WI38 (cell line): ENCODE results near the gene IPO11.

Experiments
- H3K4me3 ChIP-seq: 2 replicates; pipeline ENCODE4 v1.5.1; 2011; ENCODE audit warnings: low read depth, mild to moderate bottlenecking, control low read depth, low read length
- CTCF ChIP-seq: IDR thresholded peaks from 2 replicates; pipeline ENCODE4 v1.5.1; 2012; ENCODE audit warnings: low read depth, mild to moderate bottlenecking, control low read depth, low read length

The IPO11 gene

GRCh38 chr5:62412549-62413329 lies at the start of gene IPO11:
Gene IPO11 (plus strand): TSS chr5:62412763. CDS start chr5:62437280, 24,517 bp downstream.
- peak within 1 kb of the TSS; percentile 89 for H3K4me3 ChIP-seq
- no peak for TF ChIP-seq CTCF

GRCh38 chr5:62369039-62369438 lies 43.5 kb upstream of the IPO11 start:
- TF ChIP-seq CTCF = no peak
- H3K4me3 ChIP-seq = no peak overlapping the region

GRCh38 chr5:62371409-62371808 lies 41.2 kb upstream of the IPO11 start:
- no peak for TF ChIP-seq CTCF
- H3K4me3 ChIP-seq = no peak overlapping the region

- H3K4me3 ChIP-seq = no peak overlapping the region
- no peak for TF ChIP-seq CTCF
Measured at GRCh38 chr5:62372600-62372999, 40.0 kb upstream of the IPO11 start.

GRCh38 chr5:62373382-62373781 lies 39.2 kb upstream of the IPO11 start:
- no peak overlapping the region for H3K4me3 ChIP-seq
- TF ChIP-seq CTCF = no peak

GRCh38 chr5:62374090-62374489 lies 38.5 kb upstream of the IPO11 start:
- no peak for TF ChIP-seq CTCF
- H3K4me3 ChIP-seq = no peak overlapping the region

GRCh38 chr5:62375627-62376026 lies 36.9 kb upstream of the IPO11 start:
- TF ChIP-seq CTCF = no peak
- H3K4me3 ChIP-seq = no peak overlapping the region
